Prostate gland (tissue), 2 donors: Measurements from ENCODE around the gene NOTCH2.

ENCODE experiments used
- CTCF ChIP-seq, 4 experiments: fragments of 200-600 bp in 2 of 4; fragments of 450-650 bp in 2 of 4; sonication (generic) in 2 of 4; IDR thresholded peaks; 1 replicate in 3 of 4; 2 replicates in 1 of 4; pipeline ENCODE4 v1.5.1; 2016 to 2019; ENCODE audit warnings: antibody characterized with exemption in 4 of 4, mild to moderate bottlenecking in 2 of 4, moderate library complexity in 2 of 4
- POLR2A ChIP-seq: fragments of 450-650 bp; IDR thresholded peaks from one replicate; pipeline ENCODE4 v1.6.1; 2016; ENCODE audit warnings: antibody characterized with exemption, mild to moderate bottlenecking

- no peak for TF ChIP-seq CTCF (IDR thresholded peaks at IDR 0.05)
- TF ChIP-seq POLR2A: no peak
These were observed 81.8 kb downstream of the NOTCH2 start for GRCh38 chr1:119987686-119988085.
